ENCODE results near the gene MYO9A. TPM values are rescaled to one million over a fixed set of nuclear protein-coding genes. Genes with fewer than 3 reads are reported as not detected.
A peak's percentile ranks its signal among the peaks of the same experiment; 100 is the strongest.

Gene MYO9A
- 10 to 100 TPM; 26.7 to 38.0 (median 33.3) TPM for polyA plus RNA-seq (ENCODE audit: insufficient read length in 4 of 4)

- peak; percentile 93 to 97 (median 96) for DNase-seq (ENCODE audit: low read depth in 4 of 4, low spot score in 2 of 4)
Observed at GRCh38 chr15:72118017-72118978, at the start of gene MYO9A, which contains the start of gene SENP8. Gene MYO9A (minus strand): TSS chr15:72118150. CDS start chr15:72046563, 71,587 bp downstream. Gene SENP8 (plus strand): TSS chr15:72118403. CDS start chr15:72139624, 21,221 bp downstream.

DNA sequence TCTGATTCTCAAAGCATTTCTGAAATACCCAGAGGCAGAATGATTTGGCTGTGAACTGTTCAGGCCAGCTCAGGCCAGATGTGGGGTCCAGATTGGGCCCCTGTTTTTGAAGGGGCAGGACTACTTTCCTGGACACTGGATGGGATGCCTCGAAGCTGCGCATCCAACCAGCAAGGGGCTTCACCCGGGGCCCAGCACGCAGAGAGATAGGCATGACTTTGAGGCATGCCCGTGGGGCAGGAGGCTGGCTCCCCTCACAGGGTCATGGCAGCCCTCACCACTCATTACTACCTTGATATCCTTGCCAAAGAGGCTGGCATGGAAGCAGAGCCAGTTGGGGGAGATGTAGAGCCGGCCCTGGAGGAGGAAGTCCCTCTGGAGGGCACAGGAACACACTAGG lies 49.5 kb upstream of the MYO9A start:
- DNase-seq (ENCODE audit: low read depth in 4 of 4, low spot score in 2 of 4): no peak

DNA sequence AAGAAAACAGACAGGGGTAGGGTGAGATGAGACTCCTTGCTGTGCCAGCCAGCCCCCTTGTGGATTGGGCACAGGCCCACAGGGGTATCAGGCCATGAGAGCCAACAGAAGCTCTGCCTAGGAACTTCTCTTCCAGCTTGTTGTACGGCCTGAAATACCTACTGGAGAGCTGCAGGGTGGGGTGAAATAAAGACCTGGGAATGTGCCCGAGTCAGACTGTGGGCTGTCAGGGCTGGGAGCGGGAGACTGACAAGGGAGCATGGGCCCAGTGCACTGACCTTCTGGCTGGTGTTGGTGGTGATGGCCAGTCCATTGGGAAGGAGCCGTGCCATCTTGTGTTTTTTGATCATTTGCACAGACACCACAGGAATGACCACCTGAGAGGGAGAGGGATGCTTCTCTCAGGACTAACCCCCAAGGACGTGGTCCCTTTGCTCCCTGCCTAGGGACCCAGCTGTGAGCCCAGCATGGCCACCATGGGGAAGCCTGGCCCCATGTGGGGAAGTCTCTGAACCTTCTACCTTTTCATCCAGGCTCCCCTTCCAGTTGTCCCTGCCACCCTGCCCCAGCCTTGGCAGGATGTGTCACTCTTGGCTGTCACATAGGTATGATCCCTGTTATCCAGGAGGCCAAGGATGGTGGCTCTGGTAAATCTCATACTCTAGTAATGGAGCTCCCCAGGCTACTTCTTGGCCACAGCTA lies 48.9 kb upstream of the MYO9A start:
- no peak for DNase-seq (ENCODE audit: low read depth in 4 of 4, low spot score in 2 of 4)

DNA sequence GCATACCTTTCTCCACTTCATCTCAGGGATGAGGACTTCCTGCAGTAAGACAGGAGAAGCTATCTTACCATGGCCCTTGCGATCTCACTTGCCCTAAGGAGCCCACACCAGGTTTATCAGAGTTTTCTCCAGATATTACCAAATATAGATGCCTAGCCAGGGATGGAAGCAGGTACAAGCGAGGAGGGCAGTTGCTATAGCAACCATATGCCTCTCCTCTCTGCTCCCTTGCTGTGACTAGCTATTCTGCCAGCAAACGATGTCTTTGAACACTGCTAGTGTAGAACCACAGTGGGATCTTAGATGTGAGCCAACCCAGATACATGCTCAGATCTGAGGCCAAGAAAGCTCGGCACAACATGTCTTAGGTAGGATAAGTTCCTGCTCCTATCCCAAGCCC lies 45.8 kb upstream of the MYO9A start:
- DNase-seq (ENCODE audit: low read depth in 4 of 4, low spot score in 2 of 4): no peak

- no peak for DNase-seq (ENCODE audit: low read depth in 4 of 4, low spot score in 2 of 4)
Observed at GRCh38 chr15:72162569-72162968, 44.6 kb upstream of the MYO9A start.

GRCh38 chr15:72161361-72162132 lies 43.6 kb upstream of the MYO9A start:
- no peak for DNase-seq (ENCODE audit: low read depth in 4 of 4, low spot score in 2 of 4)

DNA sequence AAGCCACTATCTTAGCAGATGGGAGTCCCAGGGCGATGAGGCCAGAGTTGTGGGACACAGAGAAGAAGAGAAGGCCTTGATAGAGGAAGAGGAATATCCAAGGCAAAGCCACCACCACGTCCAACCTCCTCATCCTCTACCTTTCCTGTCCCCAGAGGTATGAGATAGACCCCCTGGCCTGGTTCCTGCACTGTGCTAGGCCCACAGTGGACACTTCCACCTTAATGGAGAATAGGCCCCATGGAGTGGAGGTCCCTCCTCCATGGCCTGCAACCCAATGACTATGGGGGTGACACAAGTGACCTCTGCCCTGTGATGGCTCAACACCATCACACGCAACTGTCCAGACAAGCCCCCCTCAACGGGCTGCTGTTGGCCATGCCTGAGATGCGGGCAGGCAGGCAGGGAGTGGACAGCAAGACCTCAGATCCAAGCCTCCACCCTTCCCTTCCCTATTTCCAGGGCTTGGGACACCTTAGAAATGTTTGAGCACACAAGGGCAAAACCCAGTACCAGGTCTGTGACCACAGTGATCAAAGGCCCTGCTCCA lies 42.8 kb upstream of the MYO9A start:
- DNase-seq (ENCODE audit: low read depth in 4 of 4, low spot score in 2 of 4): no peak

GRCh38 chr15:72156928-72157327 lies 39.0 kb upstream of the MYO9A start:
- DNase-seq (ENCODE audit: low read depth in 4 of 4, low spot score in 2 of 4): no peak

- peak; percentile 72 to 90 (median 78) for DNase-seq (ENCODE audit: low read depth in 4 of 4, low spot score in 2 of 4)
Observed at GRCh38 chr15:72155635-72156616, 38.0 kb upstream of the MYO9A start.

DNA sequence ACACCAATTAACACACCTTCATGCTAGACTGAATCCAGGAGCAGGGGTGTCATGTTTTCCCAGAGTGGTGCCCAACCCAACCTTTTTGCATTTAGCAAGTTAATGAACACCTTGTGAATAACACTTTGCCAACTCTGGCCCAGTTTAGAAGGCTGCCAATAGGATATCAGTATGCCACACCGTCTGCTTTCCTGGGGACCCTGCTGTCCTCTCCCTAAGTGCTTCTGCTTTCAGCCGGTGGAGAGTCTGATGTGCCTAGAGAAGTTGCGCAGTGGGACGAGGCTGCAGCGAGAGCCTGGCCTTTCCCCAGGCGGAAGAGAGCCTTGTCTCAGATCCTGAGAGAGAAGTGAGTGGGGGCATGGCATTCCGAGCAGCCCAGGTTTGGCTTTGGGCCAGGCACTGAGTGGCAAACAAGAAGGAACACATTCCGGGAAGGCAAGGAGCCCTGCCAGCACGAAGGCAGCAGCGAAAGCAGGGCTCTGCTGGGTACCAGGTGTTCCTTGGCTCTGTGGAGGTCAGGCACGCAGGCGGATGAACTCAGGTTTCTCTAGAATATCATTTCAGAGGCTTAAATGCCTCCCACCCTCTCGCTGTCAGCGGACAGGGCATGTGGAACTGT lies 37.2 kb upstream of the MYO9A start:
- DNase-seq (ENCODE audit: low read depth in 4 of 4, low spot score in 2 of 4): peak; percentile 59 to 78 (median 72)

- no peak for DNase-seq (ENCODE audit: low read depth in 4 of 4, low spot score in 2 of 4)
Observed at GRCh38 chr15:72154316-72154715, 36.4 kb upstream of the MYO9A start.

DNA sequence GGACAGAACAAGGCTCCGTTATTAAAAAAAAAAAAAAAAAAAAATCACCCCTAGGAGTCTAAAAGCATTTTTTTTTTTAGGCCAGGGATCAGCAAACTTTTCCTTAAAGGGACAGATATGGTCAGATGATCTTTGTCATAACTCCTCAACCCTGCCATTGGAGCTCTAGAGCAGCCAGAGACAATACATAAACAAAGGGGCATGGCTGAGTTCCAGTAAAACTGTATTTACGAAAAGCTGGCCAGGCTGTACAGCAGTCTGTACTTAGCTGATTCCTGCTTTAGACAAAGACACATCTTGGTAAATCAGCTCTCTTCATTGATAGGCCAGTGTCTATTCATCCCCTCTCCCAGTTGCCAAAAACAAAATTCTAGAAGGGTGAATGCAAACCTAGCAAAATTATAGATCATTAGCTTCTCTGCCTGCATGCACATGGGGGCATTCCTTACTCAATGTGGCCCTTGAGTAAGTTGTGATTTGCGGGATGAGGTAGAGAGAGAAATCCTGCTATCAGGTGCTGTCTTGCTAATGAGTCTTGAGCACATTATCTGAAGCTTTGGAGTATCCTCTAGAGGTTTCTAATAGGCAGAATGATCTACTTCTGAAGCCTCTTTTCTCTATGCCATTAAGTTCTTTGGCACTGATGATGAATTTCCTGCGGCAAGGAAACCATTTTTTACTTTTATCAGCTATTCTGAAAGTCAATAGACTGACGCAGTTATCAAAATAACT lies 35.5 kb upstream of the MYO9A start:
- no peak for DNase-seq (ENCODE audit: low read depth in 4 of 4, low spot score in 2 of 4)

DNA sequence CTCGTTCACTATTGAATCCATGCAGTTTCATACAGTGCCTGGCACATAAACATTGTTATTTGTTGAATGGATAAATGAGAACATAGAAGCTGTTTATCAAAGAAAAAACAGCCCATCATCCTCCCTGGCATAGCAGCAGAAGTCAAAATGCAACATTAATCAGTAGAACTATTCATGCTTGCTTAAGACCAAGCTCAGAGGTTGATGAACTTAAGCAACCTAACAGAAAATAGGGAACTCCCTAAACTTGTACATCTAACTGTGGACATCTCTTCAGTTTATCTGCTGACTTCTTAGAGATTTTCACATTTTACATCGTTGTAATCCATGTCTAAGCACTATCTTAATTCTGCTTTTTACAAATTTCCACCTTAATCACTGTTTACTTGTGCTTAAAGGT lies 29.5 kb upstream of the MYO9A start:
- no peak for DNase-seq (ENCODE audit: low read depth in 4 of 4, low spot score in 2 of 4)

DNA sequence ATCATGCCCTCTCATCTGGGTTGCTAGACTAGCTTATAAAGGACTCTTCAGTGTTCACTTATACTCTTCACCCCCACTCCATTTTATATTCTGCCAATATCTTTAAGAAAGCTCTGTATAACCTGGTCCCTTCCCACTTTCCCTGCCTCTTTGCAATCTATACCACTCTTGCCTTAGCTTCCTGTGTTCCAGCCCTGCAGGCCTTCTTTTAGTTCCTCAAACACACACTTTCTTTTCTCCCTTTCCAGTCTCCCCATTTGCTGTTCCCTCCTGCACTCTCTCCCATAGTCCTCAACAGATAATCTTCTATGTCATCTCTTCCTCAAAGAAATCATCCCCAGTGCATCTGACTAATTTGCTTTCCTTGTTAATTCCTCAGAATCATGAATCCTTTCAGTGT lies 29.0 kb upstream of the MYO9A start:
- DNase-seq (ENCODE audit: low read depth in 4 of 4, low spot score in 2 of 4): no peak

GRCh38 chr15:72146221-72146620 lies 28.3 kb upstream of the MYO9A start:
- no peak for DNase-seq (ENCODE audit: low read depth in 4 of 4, low spot score in 2 of 4)

- DNase-seq (ENCODE audit: low read depth in 4 of 4, low spot score in 2 of 4): no peak
Observed at GRCh38 chr15:72141171-72142084, 23.5 kb upstream of the MYO9A start.

DNA sequence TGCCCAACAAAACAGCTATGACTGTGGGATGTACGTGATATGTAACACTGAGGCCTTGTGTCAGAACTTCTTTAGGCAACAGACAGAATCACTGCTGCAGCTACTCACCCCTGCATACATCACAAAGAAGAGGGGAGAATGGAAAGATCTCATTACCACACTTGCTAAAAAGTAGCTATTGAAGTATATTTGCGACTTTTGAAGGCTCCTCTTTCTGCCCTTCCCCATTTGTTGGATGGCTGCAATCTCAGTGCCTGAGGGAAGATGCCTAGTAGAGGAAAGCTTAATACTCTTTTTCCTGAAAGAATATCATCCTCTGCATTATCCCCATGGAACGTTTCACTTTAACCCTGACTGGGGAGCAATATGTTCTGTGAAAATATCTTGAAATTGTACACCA lies 22.1 kb upstream of the MYO9A start:
- no peak for DNase-seq (ENCODE audit: low read depth in 4 of 4, low spot score in 2 of 4)
